Nephron (organoid): ENCODE data around the gene EIF3A.

ENCODE experiments used
- H3K27ac Mint-ChIP-seq, 3 experiments: 2 replicates each; pipeline ENCODE4 v1.8.0; 2020; ENCODE audit warnings: mixed read lengths in 3 of 3, mild to moderate bottlenecking in 2 of 3, moderate library complexity in 1 of 3
- H3K27me3 Mint-ChIP-seq: 2 replicates; pipeline ENCODE4 v1.8.0; 2021; ENCODE audit warnings: low read depth, mild to moderate bottlenecking, moderate library complexity, mixed read lengths
- H3K36me3 Mint-ChIP-seq: 2 replicates; pipeline ENCODE4 v1.8.0; 2020; ENCODE audit warnings: low read depth, mixed read lengths
- H3K4me1 Mint-ChIP-seq: 2 replicates; pipeline ENCODE4 v1.8.0; 2020; ENCODE audit warnings: mixed read lengths
- H3K4me3 Mint-ChIP-seq, 3 experiments: 2 replicates each; pipeline ENCODE4 v1.8.0; 2020; ENCODE audit warnings: mild to moderate bottlenecking in 3 of 3, mixed read lengths in 3 of 3, moderate library complexity in 2 of 3
- H3K9me3 Mint-ChIP-seq: 2 replicates; pipeline ENCODE4 v1.8.0; 2020; ENCODE audit warnings: mixed read lengths
- TF ChIP-seq, protein P1 (sequence below), 3 experiments: fragments of 200-600 bp; sonication (generic); IDR thresholded peaks; one replicate each; pipeline ENCODE4 v1.5.0; 2021; ENCODE audit warnings: antibody characterized with exemption in 3 of 3; ENCODE audit not compliant: unreplicated experiment in 3 of 3

Gene EIF3A

GRCh38 chr10:119022846-119023552 is 57.6 kb downstream of the EIF3A start:
- Mint-ChIP-seq H3K4me1 (peaks cover 17% of the 10 kb centered on the region), H3K27ac (no peak overlapping the region), H3K27me3 (peaks cover 23% of the 10 kb centered on the region), H3K9me3 (peaks cover 3% of the 10 kb centered on the region), H3K36me3 (peaks cover 4% of the 10 kb centered on the region), H3K4me3 (no peak overlapping the region)
- TF ChIP-seq, protein P1, sequence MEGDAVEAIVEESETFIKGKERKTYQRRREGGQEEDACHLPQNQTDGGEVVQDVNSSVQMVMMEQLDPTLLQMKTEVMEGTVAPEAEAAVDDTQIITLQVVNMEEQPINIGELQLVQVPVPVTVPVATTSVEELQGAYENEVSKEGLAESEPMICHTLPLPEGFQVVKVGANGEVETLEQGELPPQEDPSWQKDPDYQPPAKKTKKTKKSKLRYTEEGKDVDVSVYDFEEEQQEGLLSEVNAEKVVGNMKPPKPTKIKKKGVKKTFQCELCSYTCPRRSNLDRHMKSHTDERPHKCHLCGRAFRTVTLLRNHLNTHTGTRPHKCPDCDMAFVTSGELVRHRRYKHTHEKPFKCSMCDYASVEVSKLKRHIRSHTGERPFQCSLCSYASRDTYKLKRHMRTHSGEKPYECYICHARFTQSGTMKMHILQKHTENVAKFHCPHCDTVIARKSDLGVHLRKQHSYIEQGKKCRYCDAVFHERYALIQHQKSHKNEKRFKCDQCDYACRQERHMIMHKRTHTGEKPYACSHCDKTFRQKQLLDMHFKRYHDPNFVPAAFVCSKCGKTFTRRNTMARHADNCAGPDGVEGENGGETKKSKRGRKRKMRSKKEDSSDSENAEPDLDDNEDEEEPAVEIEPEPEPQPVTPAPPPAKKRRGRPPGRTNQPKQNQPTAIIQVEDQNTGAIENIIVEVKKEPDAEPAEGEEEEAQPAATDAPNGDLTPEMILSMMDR (IDR thresholded peaks at IDR 0.05; ENCODE audit: unreplicated experiment in 3 of 3), result no peak

- Mint-ChIP-seq H3K4me3 (peak overlapping the region in 1 of 3 experiments; percentile 31), H3K4me1 (peaks cover 5% of the 10 kb centered on the region), H3K36me3 (peaks cover 4% of the 10 kb centered on the region), H3K9me3 (peaks cover 3% of the 10 kb centered on the region), H3K27me3 (peaks cover 20% of the 10 kb centered on the region), H3K27ac (no peak overlapping the region)
- TF ChIP-seq, protein P1 (IDR thresholded peaks at IDR 0.05; ENCODE audit: unreplicated experiment in 3 of 3), result no peak
These were observed 60.0 kb downstream of the EIF3A start for GRCh38 chr10:119020627-119020946.

DNA sequence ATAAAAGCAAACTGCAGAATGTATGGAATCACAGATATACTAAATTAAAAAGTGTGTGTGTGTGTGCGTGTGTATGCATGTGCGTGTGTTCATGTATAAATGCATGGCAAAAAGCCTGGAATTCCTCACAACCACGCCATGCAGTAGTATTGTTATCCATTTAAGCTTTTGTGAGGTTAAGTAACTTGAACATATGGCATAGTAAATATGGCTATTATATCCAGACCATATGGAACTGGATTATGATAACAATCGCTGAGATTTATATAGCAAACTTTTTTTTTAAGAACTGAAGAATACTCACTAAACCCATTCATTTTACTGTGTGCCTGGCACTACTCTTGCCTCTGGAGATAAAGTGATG is 73.4 kb downstream of the EIF3A start:
- Mint-ChIP-seq H3K4me3 (peak overlapping the region in 1 of 3 experiments; percentile 72), H3K4me1 (peaks cover 31% of the 10 kb centered on the region), H3K27ac (peak overlapping the region in 2 of 3 experiments; percentile 7 to 51), H3K36me3 (no peaks in the 10 kb centered on the region), H3K9me3 (no peaks in the 10 kb centered on the region), H3K27me3 (peaks cover 20% of the 10 kb centered on the region)
- TF ChIP-seq, protein P1 (IDR thresholded peaks at IDR 0.05; ENCODE audit: unreplicated experiment in 3 of 3), result no peak

GRCh38 chr10:119006451-119007210 is 74.0 kb downstream of the EIF3A start:
- Mint-ChIP-seq H3K27ac (peak overlapping the region in 2 of 3 experiments; percentile 7 to 51), H3K27me3 (peaks cover 24% of the 10 kb centered on the region), H3K4me3 (peak overlapping the region in 1 of 3 experiments; percentile 72), H3K4me1 (peaks cover 36% of the 10 kb centered on the region), H3K9me3 (no peaks in the 10 kb centered on the region), H3K36me3 (no peaks in the 10 kb centered on the region)
- TF ChIP-seq, protein P1 (IDR thresholded peaks at IDR 0.05; ENCODE audit: unreplicated experiment in 3 of 3), result no peak

- Mint-ChIP-seq H3K4me3 (peak overlapping the region in 1 of 3 experiments; percentile 72), H3K9me3 (peaks cover 3% of the 10 kb centered on the region), H3K27ac (no peak overlapping the region), H3K27me3 (peaks cover 21% of the 10 kb centered on the region), H3K4me1 (peaks cover 42% of the 10 kb centered on the region), H3K36me3 (no peaks in the 10 kb centered on the region)
- TF ChIP-seq, protein P1 (IDR thresholded peaks at IDR 0.05; ENCODE audit: unreplicated experiment in 3 of 3), result no peak
These were observed 75.1 kb downstream of the EIF3A start for GRCh38 chr10:119005362-119006043.
